Gastrocnemius medialis (tissue), 4 donors: ENCODE measurements around the gene TRPM4.

Experiments used
- CTCF ChIP-seq, 5 experiments: fragments of 450-650 bp in 3 of 5; fragments of 200-600 bp in 2 of 5; sonication (generic) in 2 of 5; IDR thresholded peaks in 4 of 5; conservative IDR thresholded peaks in 1 of 5; 1 replicate in 4 of 5; 2 replicates in 1 of 5; pipeline ENCODE4 v1.5.1; 2016 to 2019; ENCODE audit warnings: antibody characterized with exemption in 5 of 5, mild to moderate bottlenecking in 3 of 5, moderate library complexity in 3 of 5
- POLR2A ChIP-seq, 2 donors: fragments of 450-650 bp; IDR thresholded peaks; one replicate each; pipeline ENCODE4 v1.6.1; 2017; ENCODE audit warnings: antibody characterized with exemption in 2 of 2, mild to moderate bottlenecking in 2 of 2, moderate library complexity in 2 of 2

DNA sequence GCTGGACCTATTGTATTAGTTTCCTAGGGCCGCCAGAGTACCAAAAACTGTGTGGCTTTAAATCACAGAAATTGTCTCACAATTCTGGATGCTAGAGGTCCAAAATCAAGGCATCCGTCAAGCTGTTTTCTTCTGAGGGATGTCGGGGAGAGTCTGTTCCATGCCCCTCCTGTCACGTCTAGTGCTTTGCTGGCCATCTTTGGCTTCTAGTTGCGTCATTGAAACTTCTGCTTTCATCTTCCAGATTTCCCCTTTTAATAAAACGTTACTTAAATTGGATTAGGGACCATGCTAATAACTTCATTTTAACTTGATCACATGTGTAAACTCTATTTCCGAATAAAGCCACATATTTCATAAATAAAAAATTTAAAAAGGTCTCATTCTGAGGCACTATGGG lies 47.5 kb downstream of the TRPM4 start:
- no peak for TF ChIP-seq CTCF (IDR thresholded peaks at IDR 0.05 in 4 of 5, conservative IDR thresholded peaks at IDR 0.05 in 1 of 5)
- TF ChIP-seq POLR2A (IDR thresholded peaks at IDR 0.05): no peak
